GM23338 (cell line): Measurements from ENCODE around the gene RALY. TPM values are rescaled to one million over a fixed set of nuclear protein-coding genes. Genes with fewer than 3 reads are reported as not detected.

ENCODE experiments used
- ATAC-seq: fragments of 200-7000 bp; cut with Tn5 transposase; 3 replicates; pipeline ENCODE4 v1.9.1; 2020
- DNase-seq: peaks from one replicate; pipeline ENCODE4 v3.0.0-alpha.2; 2015; ENCODE audit warnings: low spot score
- H2AFZ ChIP-seq: fragments of 200-600 bp; sonication (generic); 2 replicates; pipeline ENCODE4 v1.8.0; 2016; ENCODE audit warnings: antibody characterized with exemption, mild to moderate bottlenecking, moderate library complexity
- H3F3A ChIP-seq: fragments of 200-600 bp; sonication (generic); replicated peaks from 2 replicates; pipeline ENCODE4 v1.8.0; 2017; ENCODE audit warnings: antibody characterized with exemption, mixed run types, low read depth
- H3K27ac ChIP-seq: fragments of 200-600 bp; sonication (generic); 2 replicates; pipeline ENCODE4 v1.6.1; 2016; ENCODE audit warnings: low read depth
- H3K27me3 ChIP-seq: fragments of 200-600 bp; sonication (generic); 2 replicates; pipeline ENCODE4 v1.8.0; 2016; ENCODE audit warnings: mild to moderate bottlenecking, mixed run types, moderate library complexity; ENCODE audit not compliant: insufficient read depth
- H3K36me3 ChIP-seq: fragments of 200-600 bp; sonication (generic); 2 replicates; pipeline ENCODE4 v1.8.0; 2016; ENCODE audit warnings: mild to moderate bottlenecking; ENCODE audit not compliant: insufficient read depth
- H3K4me1 ChIP-seq: fragments of 200-600 bp; sonication (generic); 2 replicates; pipeline ENCODE4 v1.8.0; 2016; ENCODE audit warnings: mild to moderate bottlenecking, moderate library complexity; ENCODE audit not compliant: insufficient read depth
- H3K4me2 ChIP-seq: fragments of 200-600 bp; sonication (generic); 2 replicates; pipeline ENCODE4 v1.7.1; 2017; ENCODE audit warnings: mixed run types
- H3K4me3 ChIP-seq: fragments of 200-600 bp; sonication (generic); 2 replicates; pipeline ENCODE4 v1.6.1; 2016; ENCODE audit warnings: mixed run types
- H3K79me2 ChIP-seq: fragments of 200-600 bp; sonication (generic); replicated peaks from 2 replicates; pipeline ENCODE4 v1.8.0; 2017; ENCODE audit warnings: mild to moderate bottlenecking; ENCODE audit not compliant: insufficient read depth
- H3K9me2 ChIP-seq: fragments of 200-600 bp; sonication (generic); 2 replicates; pipeline ENCODE4 v1.8.0; 2017; ENCODE audit not compliant: insufficient read depth
- H4K20me1 ChIP-seq: fragments of 200-600 bp; sonication (generic); replicated peaks from 2 replicates; pipeline ENCODE4 v1.8.0; 2017; ENCODE audit warnings: mild to moderate bottlenecking; ENCODE audit not compliant: insufficient read depth
- H3K27ac Mint-ChIP-seq: 2 replicates; pipeline ENCODE4 v1.8.0; 2020; ENCODE audit warnings: inconsistent platforms, mild to moderate bottlenecking, moderate library complexity, mixed read lengths
- H3K27me3 Mint-ChIP-seq: 3 replicates; pipeline ENCODE4 v1.8.0; 2022; ENCODE audit warnings: low read depth, mild to moderate bottlenecking, moderate library complexity, mixed read lengths, inconsistent platforms; ENCODE audit not compliant: insufficient read depth, poor library complexity
- H3K36me3 Mint-ChIP-seq: 3 replicates; pipeline ENCODE4 v1.8.0; 2021; ENCODE audit warnings: low read depth, mild to moderate bottlenecking, inconsistent platforms, moderate library complexity, mixed read lengths
- H3K4me1 Mint-ChIP-seq: 3 replicates; pipeline ENCODE4 v1.8.0; 2020; ENCODE audit warnings: mild to moderate bottlenecking, inconsistent platforms, mixed read lengths
- H3K4me3 Mint-ChIP-seq: 3 replicates; pipeline ENCODE4 v1.8.0; 2021; ENCODE audit warnings: moderate library complexity, mild to moderate bottlenecking, inconsistent platforms, mixed read lengths
- H3K9me3 Mint-ChIP-seq: 3 replicates; pipeline ENCODE4 v1.8.0; 2020; ENCODE audit warnings: moderate library complexity, mild to moderate bottlenecking, inconsistent platforms, mixed read lengths
- CREB1 ChIP-seq: fragments of 250-450 bp; sonication (Bioruptor Pico); IDR thresholded peaks from 2 replicates; pipeline ENCODE4 v1.5.0; 2020; ENCODE audit warnings: low read depth, mild to moderate bottlenecking, moderate library complexity
- EZH2 ChIP-seq: fragments of 200-600 bp; sonication (generic); IDR thresholded peaks from one replicate; pipeline ENCODE4 v1.8.0; 2017; ENCODE audit warnings: antibody characterized with exemption, mild to moderate bottlenecking, low read depth; ENCODE audit not compliant: unreplicated experiment
- JUNB ChIP-seq: IDR thresholded peaks from one replicate; pipeline ENCODE4 v1.6.1; 2016; ENCODE audit warnings: antibody characterized with exemption; ENCODE audit not compliant: unreplicated experiment
- NANOG ChIP-seq: IDR thresholded peaks from 2 replicates; pipeline ENCODE4 v1.6.1; 2016; ENCODE audit warnings: antibody characterized with exemption, borderline replicate concordance
- POLR2AphosphoS5 ChIP-seq: IDR thresholded peaks from 2 replicates; pipeline ENCODE4 v1.6.1; 2016; ENCODE audit warnings: antibody characterized with exemption, low read depth
- STAT1 ChIP-seq: IDR thresholded peaks from one replicate; pipeline ENCODE4 v1.6.1; 2016; ENCODE audit warnings: antibody characterized with exemption; ENCODE audit not compliant: unreplicated experiment
- ZNF114 ChIP-seq: fragments of 250-450 bp; sonication (Bioruptor Pico); IDR thresholded peaks from 2 replicates; pipeline ENCODE4 v1.5.0; 2020; ENCODE audit warnings: mild to moderate bottlenecking, moderate library complexity
- ZNF331 ChIP-seq: fragments of 250-450 bp; sonication (Bioruptor Pico); IDR thresholded peaks from 2 replicates; pipeline ENCODE4 v1.5.0; 2020; ENCODE audit warnings: low read depth, mild to moderate bottlenecking, moderate library complexity
- polyA plus RNA-seq: library from polyadenylated mRNA; unstranded; fragments of >200 nt; fragmentation: Nextera tagmentation; extraction: Ambion mirVana; gene quantifications from 2 replicates; pipeline ENCODE4 v1.2.1, GENCODE V29; 2016
- total RNA-seq: library from RNA; depleted of rRNA; stranded (reverse); fragments of >200 nt; shearing (Covaris generic); gene quantifications from 2 replicates; pipeline ENCODE4 v1.2.3, GENCODE V29; 2014
- TF ChIP-seq, protein P1 (sequence below), 2 experiments: fragments of 200-600 bp in 1 of 2; sonication (generic) in 1 of 2; conservative IDR thresholded peaks; 2 replicates each; pipeline versions ENCODE4 v1.5.1 to v1.6.1; 2016 to 2017; ENCODE audit warnings: antibody characterized with exemption in 2 of 2, low read depth in 2 of 2, mild to moderate bottlenecking in 2 of 2, moderate library complexity in 1 of 2
- TF ChIP-seq, protein P2 (sequence below): IDR thresholded peaks from 2 replicates; pipeline ENCODE4 v1.6.1; 2016; ENCODE audit warnings: antibody characterized with exemption
- TF ChIP-seq, protein P3 (sequence below): fragments of 250-450 bp; sonication (Bioruptor Pico); IDR thresholded peaks from 2 replicates; pipeline ENCODE4 v1.5.0; 2020; ENCODE audit warnings: mild to moderate bottlenecking, moderate library complexity
- TF ChIP-seq, protein P4 (sequence below): IDR thresholded peaks from one replicate; pipeline ENCODE4 v1.6.1; 2018; ENCODE audit warnings: antibody characterized with exemption; ENCODE audit not compliant: unreplicated experiment

RALY gene
- total and polyA plus RNA-seq, 2 experiments from 2014 or later = 144 to 167 TPM

GRCh38 chr20:33985830-33986229 is 7.9 kb upstream of the RALY start:
- no peaks in the 10 kb centered on the region for H3K9me3 Mint-ChIP-seq
- H3K4me3 ChIP-seq = no peak overlapping the region
- H3K36me3 Mint-ChIP-seq = peaks cover 6% of the 10 kb centered on the region; the same call in 1 of the 3 replicates
- H3K27me3 ChIP-seq = no peaks in the 10 kb centered on the region
- no peaks in the 10 kb centered on the region for H3F3A ChIP-seq
- TF ChIP-seq, protein P1, sequence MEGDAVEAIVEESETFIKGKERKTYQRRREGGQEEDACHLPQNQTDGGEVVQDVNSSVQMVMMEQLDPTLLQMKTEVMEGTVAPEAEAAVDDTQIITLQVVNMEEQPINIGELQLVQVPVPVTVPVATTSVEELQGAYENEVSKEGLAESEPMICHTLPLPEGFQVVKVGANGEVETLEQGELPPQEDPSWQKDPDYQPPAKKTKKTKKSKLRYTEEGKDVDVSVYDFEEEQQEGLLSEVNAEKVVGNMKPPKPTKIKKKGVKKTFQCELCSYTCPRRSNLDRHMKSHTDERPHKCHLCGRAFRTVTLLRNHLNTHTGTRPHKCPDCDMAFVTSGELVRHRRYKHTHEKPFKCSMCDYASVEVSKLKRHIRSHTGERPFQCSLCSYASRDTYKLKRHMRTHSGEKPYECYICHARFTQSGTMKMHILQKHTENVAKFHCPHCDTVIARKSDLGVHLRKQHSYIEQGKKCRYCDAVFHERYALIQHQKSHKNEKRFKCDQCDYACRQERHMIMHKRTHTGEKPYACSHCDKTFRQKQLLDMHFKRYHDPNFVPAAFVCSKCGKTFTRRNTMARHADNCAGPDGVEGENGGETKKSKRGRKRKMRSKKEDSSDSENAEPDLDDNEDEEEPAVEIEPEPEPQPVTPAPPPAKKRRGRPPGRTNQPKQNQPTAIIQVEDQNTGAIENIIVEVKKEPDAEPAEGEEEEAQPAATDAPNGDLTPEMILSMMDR (conservative IDR thresholded peaks at IDR 0.05; ENCODE audit: low read depth in 2 of 2) = no peak
- TF ChIP-seq ZNF114 (no peak), EZH2 (no peak), CREB1 (CRISPR knock-in tag) (no peak), NANOG (no peak), ZNF331 (no peak), POLR2AphosphoS5 (no peak), STAT1 (no peak), JUNB (no peak)
- TF ChIP-seq, protein P2, sequence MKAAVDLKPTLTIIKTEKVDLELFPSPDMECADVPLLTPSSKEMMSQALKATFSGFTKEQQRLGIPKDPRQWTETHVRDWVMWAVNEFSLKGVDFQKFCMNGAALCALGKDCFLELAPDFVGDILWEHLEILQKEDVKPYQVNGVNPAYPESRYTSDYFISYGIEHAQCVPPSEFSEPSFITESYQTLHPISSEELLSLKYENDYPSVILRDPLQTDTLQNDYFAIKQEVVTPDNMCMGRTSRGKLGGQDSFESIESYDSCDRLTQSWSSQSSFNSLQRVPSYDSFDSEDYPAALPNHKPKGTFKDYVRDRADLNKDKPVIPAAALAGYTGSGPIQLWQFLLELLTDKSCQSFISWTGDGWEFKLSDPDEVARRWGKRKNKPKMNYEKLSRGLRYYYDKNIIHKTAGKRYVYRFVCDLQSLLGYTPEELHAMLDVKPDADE = no peak
- TF ChIP-seq, protein P3, sequence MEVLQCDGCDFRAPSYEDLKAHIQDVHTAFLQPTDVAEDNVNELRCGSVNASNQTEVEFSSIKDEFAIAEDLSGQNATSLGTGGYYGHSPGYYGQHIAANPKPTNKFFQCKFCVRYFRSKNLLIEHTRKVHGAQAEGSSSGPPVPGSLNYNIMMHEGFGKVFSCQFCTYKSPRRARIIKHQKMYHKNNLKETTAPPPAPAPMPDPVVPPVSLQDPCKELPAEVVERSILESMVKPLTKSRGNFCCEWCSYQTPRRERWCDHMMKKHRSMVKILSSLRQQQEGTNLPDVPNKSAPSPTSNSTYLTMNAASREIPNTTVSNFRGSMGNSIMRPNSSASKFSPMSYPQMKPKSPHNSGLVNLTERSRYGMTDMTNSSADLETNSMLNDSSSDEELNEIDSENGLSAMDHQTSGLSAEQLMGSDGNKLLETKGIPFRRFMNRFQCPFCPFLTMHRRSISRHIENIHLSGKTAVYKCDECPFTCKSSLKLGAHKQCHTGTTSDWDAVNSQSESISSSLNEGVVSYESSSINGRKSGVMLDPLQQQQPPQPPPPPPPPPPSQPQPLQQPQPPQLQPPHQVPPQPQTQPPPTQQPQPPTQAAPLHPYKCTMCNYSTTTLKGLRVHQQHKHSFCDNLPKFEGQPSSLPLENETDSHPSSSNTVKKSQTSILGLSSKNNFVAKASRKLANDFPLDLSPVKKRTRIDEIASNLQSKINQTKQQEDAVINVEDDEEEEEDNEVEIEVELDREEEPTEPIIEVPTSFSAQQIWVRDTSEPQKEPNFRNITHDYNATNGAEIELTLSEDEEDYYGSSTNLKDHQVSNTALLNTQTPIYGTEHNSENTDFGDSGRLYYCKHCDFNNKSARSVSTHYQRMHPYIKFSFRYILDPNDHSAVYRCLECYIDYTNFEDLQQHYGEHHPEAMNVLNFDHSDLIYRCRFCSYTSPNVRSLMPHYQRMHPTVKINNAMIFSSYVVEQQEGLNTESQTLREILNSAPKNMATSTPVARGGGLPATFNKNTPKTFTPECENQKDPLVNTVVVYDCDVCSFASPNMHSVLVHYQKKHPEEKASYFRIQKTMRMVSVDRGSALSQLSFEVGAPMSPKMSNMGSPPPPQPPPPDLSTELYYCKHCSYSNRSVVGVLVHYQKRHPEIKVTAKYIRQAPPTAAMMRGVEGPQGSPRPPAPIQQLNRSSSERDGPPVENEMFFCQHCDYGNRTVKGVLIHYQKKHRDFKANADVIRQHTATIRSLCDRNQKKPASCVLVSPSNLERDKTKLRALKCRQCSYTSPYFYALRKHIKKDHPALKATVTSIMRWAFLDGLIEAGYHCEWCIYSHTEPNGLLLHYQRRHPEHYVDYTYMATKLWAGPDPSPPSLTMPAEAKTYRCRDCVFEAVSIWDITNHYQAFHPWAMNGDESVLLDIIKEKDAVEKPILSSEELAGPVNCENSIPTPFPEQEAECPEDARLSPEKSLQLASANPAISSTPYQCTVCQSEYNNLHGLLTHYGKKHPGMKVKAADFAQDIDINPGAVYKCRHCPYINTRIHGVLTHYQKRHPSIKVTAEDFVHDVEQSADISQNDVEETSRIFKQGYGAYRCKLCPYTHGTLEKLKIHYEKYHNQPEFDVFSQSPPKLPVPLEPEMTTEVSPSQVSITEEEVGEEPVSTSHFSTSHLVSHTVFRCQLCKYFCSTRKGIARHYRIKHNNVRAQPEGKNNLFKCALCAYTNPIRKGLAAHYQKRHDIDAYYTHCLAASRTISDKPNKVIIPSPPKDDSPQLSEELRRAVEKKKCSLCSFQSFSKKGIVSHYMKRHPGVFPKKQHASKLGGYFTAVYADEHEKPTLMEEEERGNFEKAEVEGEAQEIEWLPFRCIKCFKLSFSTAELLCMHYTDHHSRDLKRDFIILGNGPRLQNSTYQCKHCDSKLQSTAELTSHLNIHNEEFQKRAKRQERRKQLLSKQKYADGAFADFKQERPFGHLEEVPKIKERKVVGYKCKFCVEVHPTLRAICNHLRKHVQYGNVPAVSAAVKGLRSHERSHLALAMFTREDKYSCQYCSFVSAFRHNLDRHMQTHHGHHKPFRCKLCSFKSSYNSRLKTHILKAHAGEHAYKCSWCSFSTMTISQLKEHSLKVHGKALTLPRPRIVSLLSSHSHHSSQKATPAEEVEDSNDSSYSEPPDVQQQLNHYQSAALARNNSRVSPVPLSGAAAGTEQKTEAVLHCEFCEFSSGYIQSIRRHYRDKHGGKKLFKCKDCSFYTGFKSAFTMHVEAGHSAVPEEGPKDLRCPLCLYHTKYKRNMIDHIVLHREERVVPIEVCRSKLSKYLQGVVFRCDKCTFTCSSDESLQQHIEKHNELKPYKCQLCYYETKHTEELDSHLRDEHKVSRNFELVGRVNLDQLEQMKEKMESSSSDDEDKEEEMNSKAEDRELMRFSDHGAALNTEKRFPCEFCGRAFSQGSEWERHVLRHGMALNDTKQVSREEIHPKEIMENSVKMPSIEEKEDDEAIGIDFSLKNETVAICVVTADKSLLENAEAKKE (CRISPR knock-in tag) = no peak
- TF ChIP-seq, protein P4, sequence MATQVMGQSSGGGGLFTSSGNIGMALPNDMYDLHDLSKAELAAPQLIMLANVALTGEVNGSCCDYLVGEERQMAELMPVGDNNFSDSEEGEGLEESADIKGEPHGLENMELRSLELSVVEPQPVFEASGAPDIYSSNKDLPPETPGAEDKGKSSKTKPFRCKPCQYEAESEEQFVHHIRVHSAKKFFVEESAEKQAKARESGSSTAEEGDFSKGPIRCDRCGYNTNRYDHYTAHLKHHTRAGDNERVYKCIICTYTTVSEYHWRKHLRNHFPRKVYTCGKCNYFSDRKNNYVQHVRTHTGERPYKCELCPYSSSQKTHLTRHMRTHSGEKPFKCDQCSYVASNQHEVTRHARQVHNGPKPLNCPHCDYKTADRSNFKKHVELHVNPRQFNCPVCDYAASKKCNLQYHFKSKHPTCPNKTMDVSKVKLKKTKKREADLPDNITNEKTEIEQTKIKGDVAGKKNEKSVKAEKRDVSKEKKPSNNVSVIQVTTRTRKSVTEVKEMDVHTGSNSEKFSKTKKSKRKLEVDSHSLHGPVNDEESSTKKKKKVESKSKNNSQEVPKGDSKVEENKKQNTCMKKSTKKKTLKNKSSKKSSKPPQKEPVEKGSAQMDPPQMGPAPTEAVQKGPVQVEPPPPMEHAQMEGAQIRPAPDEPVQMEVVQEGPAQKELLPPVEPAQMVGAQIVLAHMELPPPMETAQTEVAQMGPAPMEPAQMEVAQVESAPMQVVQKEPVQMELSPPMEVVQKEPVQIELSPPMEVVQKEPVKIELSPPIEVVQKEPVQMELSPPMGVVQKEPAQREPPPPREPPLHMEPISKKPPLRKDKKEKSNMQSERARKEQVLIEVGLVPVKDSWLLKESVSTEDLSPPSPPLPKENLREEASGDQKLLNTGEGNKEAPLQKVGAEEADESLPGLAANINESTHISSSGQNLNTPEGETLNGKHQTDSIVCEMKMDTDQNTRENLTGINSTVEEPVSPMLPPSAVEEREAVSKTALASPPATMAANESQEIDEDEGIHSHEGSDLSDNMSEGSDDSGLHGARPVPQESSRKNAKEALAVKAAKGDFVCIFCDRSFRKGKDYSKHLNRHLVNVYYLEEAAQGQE = no peak
- H3K79me2 ChIP-seq = peaks cover 6% of the 10 kb centered on the region
- no peaks in the 10 kb centered on the region for H3K9me2 ChIP-seq
- no peak overlapping the region for H3K4me3 Mint-ChIP-seq
- H3K27ac Mint-ChIP-seq = no peak overlapping the region
- no peaks in the 10 kb centered on the region for H4K20me1 ChIP-seq
- H3K4me2 ChIP-seq = no peak overlapping the region
- no peak for DNase-seq
- 0 out of 2 replicates have a peak, but pooled peaks cover under 1% of the 10 kb centered on the region for H3K4me1 ChIP-seq
- no peak for ATAC-seq
- no peak overlapping the region for H2AFZ ChIP-seq
- no peaks in the 10 kb centered on the region for H3K4me1 Mint-ChIP-seq
- H3K27me3 Mint-ChIP-seq = no peaks in the 10 kb centered on the region
- H3K36me3 ChIP-seq = no peaks in the 10 kb centered on the region
- H3K27ac ChIP-seq = no peak overlapping the region
